DOHH2 (cell line): ENCODE measurements around the gene KIF1B.

Experiments
- H3F3A ChIP-seq: fragments of 200-600 bp; sonication (generic), shearing (Covaris generic); 2 replicates; pipeline ENCODE4 v1.6.0; 2016; ENCODE audit warnings: antibody characterized with exemption, mild to moderate bottlenecking; ENCODE audit not compliant: control insufficient read depth, insufficient read depth
- H3K27ac ChIP-seq: fragments of 200-600 bp; sonication (generic); 2 replicates; pipeline ENCODE4 v1.5.1; 2014; ENCODE audit warnings: low read depth, mild to moderate bottlenecking, low read length, moderate library complexity
- H3K27me3 ChIP-seq: fragments of 200-600 bp; sonication (generic); 2 replicates; pipeline ENCODE4 v1.6.1; 2014; ENCODE audit warnings: mild to moderate bottlenecking, low read length, mixed read lengths; ENCODE audit not compliant: control insufficient read depth
- H3K36me3 ChIP-seq: fragments of 200-600 bp; sonication (generic); 2 replicates; pipeline ENCODE4 v1.6.1; 2014; ENCODE audit warnings: mild to moderate bottlenecking, low read length, moderate library complexity, mixed read lengths; ENCODE audit not compliant: control insufficient read depth
- H3K4me1 ChIP-seq: fragments of 200-600 bp; sonication (generic); 2 replicates; pipeline ENCODE4 v1.6.1; 2014; ENCODE audit warnings: mild to moderate bottlenecking, low read length, mixed read lengths; ENCODE audit not compliant: control insufficient read depth
- H3K4me2 ChIP-seq: fragments of 200-600 bp; sonication (generic); 2 replicates; pipeline ENCODE4 v1.6.0; 2014; ENCODE audit warnings: mild to moderate bottlenecking, low read length, moderate library complexity
- H3K4me3 ChIP-seq: fragments of 200-600 bp; sonication (generic); 2 replicates; pipeline ENCODE4 v1.5.1; 2014; ENCODE audit warnings: mild to moderate bottlenecking, low read length, mixed read lengths
- H3K79me2 ChIP-seq: fragments of 200-600 bp; sonication (generic); 2 replicates; pipeline ENCODE4 v1.6.1; 2014; ENCODE audit warnings: mild to moderate bottlenecking, low read length, mixed read lengths; ENCODE audit not compliant: control insufficient read depth
- H3K9me2 ChIP-seq: fragments of 200-600 bp; sonication (generic); replicated peaks from 2 replicates; pipeline ENCODE4 v1.6.1; 2014; ENCODE audit warnings: mild to moderate bottlenecking, low read length, mixed read lengths; ENCODE audit not compliant: control insufficient read depth
- H3K9me3 ChIP-seq: fragments of 200-600 bp; sonication (generic); 2 replicates; pipeline ENCODE4 v1.6.1; 2014; ENCODE audit warnings: antibody characterized with exemption, low read length, mixed read lengths; ENCODE audit not compliant: control insufficient read depth, insufficient read depth
- H4K20me1 ChIP-seq: fragments of 200-600 bp; sonication (generic); 2 replicates; pipeline ENCODE4 v1.6.0; 2014; ENCODE audit warnings: low read depth, mild to moderate bottlenecking, antibody characterized with exemption, low read length, moderate library complexity; ENCODE audit not compliant: control insufficient read depth, insufficient read depth
- CTCF ChIP-seq: fragments of 200-600 bp; sonication (generic); IDR thresholded peaks from one replicate; pipeline ENCODE4 v1.5.1; 2014; ENCODE audit warnings: antibody characterized with exemption, mild to moderate bottlenecking, low read depth, low read length; ENCODE audit not compliant: poor library complexity, severe bottlenecking
- EZH2phosphoT487 ChIP-seq: fragments of 200-600 bp; sonication (generic); IDR thresholded peaks from 2 replicates; pipeline ENCODE4 v1.6.1; 2017; ENCODE audit warnings: borderline replicate concordance, mild to moderate bottlenecking, antibody characterized with exemption, low read length, moderate library complexity, mixed read lengths

The KIF1B gene

DNA sequence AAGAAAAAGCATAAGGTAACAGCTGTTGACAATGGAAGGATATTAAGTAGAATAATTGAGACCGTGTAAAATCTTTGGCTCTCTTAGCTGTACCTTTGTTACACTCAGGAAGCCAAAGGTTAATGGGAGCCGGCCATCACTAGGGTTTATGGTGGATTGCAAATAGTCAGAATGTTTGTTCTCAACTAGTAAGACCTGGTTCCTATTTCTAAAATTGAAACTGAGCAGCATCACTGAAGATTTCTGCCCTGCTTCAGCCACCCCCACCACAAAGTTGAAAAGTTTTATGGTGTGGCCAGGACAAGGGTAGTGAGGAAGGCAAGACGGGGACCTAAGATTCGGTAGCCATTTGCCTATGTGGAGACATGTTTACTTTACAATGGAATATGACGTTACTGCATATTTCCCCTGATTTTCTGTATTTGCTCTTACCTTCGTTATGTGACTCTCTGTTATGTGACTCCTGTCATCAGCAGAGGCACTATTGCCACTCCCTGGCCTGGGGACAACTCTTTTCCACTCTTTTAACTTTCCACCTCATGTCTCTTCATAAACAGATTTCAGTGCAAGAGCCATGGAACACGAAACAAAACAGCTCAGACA, 41.4 kb upstream of the KIF1B start:
- Histone ChIP-seq H3K79me2 (no peaks in the 10 kb centered on the region), H3F3A (no peaks in the 10 kb centered on the region), H3K9me2 (no peaks in the 10 kb centered on the region), H4K20me1 (no peaks in the 10 kb centered on the region), H3K36me3 (peaks cover 17% of the 10 kb centered on the region), H3K4me2 (no peak overlapping the region), H3K4me1 (no peaks in the 10 kb centered on the region), H3K4me3 (no peak overlapping the region), H3K27me3 (no peaks in the 10 kb centered on the region), H3K27ac (no peak overlapping the region), H3K9me3 (no peaks in the 10 kb centered on the region)
- TF ChIP-seq CTCF (no peak), EZH2phosphoT487 (no peak)

GRCh38 chr1:10170239-10170574, 40.2 kb upstream of the KIF1B start:
- H3K4me2 ChIP-seq = no peak overlapping the region
- no peak overlapping the region for H3K27ac ChIP-seq
- H3K79me2 ChIP-seq = no peaks in the 10 kb centered on the region
- H3K4me3 ChIP-seq = no peak overlapping the region
- H3K36me3 ChIP-seq = peaks cover 13% of the 10 kb centered on the region
- H3K9me2 ChIP-seq = no peaks in the 10 kb centered on the region
- H4K20me1 ChIP-seq = no peaks in the 10 kb centered on the region
- no peaks in the 10 kb centered on the region for H3K4me1 ChIP-seq
- H3F3A ChIP-seq = no peaks in the 10 kb centered on the region
- no peaks in the 10 kb centered on the region for H3K27me3 ChIP-seq
- TF ChIP-seq EZH2phosphoT487 (no peak), CTCF (no peak)
- no peaks in the 10 kb centered on the region for H3K9me3 ChIP-seq

DNA sequence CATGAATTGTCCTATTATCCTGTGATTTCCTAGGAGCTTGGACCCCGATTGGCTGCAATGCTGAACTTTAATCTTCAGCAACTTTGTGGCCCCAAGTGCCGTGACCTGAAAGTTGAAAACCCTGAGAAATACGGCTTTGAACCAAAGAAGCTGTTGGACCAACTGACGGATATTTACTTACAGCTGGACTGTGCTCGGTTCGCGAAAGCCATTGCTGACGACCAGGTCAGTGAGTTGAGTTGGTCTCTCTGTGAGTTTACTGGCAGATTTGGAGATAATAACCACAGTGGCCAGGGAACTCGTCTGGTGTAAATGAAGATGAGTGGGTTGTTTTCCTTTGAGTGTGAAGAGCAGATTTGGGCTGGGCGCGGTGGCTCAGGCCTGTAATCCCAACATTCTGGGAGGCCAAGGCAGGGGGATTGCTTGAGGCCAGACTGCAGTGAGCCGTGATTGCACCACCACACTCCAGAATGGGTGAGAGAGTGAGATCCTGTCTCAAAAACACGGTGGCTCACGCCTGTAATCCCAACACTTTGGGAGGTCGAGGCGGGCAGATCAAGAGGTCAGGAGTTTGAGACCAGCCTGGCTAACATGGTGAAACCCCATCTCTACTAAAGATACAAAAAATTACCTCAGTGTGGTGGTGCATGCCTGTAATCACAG, 39.1 kb upstream of the KIF1B start:
- Histone ChIP-seq H3K36me3 (peaks cover 13% of the 10 kb centered on the region), H3K4me1 (no peaks in the 10 kb centered on the region), H3K9me3 (no peaks in the 10 kb centered on the region), H3K9me2 (no peaks in the 10 kb centered on the region), H3K27me3 (no peaks in the 10 kb centered on the region), H3K79me2 (no peaks in the 10 kb centered on the region), H3K4me2 (no peak overlapping the region), H3K4me3 (no peak overlapping the region), H3F3A (no peaks in the 10 kb centered on the region), H3K27ac (no peak overlapping the region), H4K20me1 (no peaks in the 10 kb centered on the region)
- no peak for TF ChIP-seq CTCF
